Ramos (cell line): ENCODE measurements around the gene ACAN.

Source experiments
- in situ Hi-C: fragments of 300-500 bp; cut with MboI; formaldehyde crosslinking; loops from one replicate; pipeline ENCODE4 v1.14.3; 2022; ENCODE audit warnings: low sequenced_read_pairs; ENCODE audit not compliant: unreplicated experiment

ACAN gene

GRCh38 chr15:88803241-88803919 is at the start of gene ACAN:
TSS of gene ACAN (plus strand) at chr15:88803436. CDS start at chr15:88836207, 32,771 bp downstream.
- in situ Hi-C loops = no loop called here

GRCh38 chr15:88756521-88756920 is 46.7 kb upstream of the ACAN start:
- in situ Hi-C loops = no loop called here

DNA sequence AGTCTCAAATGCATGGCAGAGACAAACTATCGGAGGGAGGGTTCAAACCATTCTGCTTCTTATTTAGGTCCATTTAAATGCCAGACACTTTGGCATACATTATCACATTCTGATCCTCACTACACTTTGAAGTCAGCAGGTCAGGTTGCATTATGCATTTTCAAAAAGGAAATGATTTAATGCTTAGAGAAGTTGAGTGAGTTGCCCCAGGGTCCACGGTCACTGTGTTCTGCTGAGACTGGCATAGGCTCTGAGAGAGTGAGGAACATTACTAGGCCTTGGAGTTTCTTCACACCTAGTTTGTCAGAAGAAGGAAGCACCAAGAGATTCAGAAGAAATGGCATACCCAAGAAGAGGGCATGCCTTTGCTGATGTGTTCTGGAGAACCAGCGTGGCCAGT is 46.3 kb upstream of the ACAN start:
- in situ Hi-C loops = no loop called here

- in situ Hi-C loops = no loop called here
Observed at GRCh38 chr15:88759872-88760271, 43.4 kb upstream of the ACAN start.

DNA sequence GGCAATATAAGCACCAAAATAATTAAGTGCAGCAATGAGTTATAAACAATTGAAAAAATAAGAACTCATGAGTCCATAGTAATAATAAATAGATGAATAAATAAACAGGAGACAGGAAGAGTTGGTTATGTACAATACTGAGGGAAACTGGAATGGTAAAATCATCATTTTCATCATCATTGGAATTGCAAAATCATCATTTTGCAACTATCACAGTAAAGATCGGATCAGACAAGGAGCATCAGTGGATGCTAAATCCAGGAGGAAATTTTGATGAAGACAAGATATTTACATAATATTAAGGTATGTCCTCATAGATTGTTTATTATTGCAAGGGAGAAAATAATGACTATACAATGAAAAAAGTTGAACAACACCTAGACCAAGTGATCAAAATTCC is 38.8 kb upstream of the ACAN start:
- in situ Hi-C loops = no loop called here

- in situ Hi-C loops = no loop called here
Observed at GRCh38 chr15:88765212-88765611, 38.0 kb upstream of the ACAN start.

- in situ Hi-C loops = no loop called here
Observed at GRCh38 chr15:88769161-88769971, 33.9 kb upstream of the ACAN start.

GRCh38 chr15:88775776-88776175 is 27.5 kb upstream of the ACAN start:
- in situ Hi-C loops = no loop called here

DNA sequence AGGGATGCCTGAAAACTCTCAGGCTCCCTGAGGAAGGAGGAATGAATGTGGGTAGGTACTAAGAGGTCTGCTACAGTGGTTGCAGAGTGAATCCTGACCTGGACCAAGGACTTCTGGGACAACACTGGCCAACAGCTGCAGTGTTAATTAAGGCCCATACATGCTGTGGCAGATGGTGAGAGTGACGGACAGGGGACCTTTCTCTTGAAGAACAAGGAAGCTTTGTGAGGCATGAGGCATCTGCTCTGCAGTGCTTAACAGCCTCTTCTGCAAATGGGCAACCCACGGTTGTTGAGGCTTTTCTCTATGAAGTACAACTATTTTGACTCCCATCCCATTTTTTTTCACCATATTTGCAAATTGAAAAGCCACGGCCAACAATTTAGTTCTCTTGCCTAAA is 26.6 kb upstream of the ACAN start:
- in situ Hi-C loops = no loop called here

GRCh38 chr15:88779944-88780343 is 23.3 kb upstream of the ACAN start:
- in situ Hi-C loops = no loop called here

GRCh38 chr15:88782465-88782864 is 20.8 kb upstream of the ACAN start:
- in situ Hi-C loops = no loop called here

DNA sequence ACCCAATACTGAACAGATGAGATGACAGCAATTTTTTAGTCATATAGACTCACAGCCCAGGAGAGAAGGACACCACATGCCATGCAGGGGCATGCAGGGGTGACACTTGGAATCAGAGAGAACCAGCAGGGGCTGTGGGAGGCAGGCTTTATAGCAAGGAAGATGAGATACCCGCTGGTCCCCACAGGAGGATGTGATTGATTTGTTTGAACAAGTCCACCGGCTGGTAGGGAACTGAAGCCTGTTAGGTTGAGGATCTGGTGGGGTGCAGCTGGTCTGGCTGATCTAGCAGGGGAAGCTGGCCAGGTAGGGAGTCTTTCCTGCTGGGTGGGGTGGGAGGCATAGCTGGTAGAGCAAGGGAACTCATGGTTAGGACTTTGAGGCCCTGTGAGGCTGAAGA is 18.0 kb upstream of the ACAN start:
- in situ Hi-C loops = no loop called here

DNA sequence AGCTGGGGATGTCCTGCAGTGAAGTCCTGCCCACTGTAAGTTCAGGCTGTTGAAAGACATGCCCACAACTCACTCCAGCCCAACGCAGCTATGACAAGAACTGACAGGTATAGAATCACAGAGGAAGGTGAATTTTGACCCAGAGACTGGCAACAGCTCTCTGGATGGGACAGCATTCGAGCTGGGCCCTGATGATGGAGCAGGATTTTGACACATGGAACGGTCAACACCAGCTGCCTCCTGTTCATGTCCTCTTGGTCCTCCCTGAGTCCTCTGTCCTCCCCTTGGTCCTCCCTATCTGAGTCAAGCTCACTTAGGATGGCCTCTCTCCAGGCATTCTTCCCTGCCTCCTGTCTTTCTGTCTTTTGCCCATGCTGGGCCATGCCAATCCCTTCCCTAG is 15.2 kb upstream of the ACAN start:
- in situ Hi-C loops = no loop called here

DNA sequence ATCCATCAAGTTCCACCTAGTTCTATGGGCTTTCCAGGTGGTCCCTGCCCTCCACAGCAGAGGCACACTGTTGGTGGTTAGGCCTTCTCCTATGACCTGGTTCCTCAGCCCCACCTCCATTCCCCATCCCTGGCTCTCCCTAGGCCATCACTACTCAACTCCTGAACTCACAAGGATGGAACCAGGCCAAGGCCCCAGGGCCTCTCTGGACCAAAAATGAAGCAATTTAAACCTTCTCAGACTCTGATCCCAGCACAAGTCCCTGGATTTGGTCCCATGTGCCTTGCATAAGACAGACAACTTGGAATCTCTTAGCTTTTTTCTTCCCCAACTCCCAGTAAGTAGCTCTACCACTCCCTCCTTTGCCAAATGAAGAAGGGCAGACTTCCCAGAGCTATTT is 14.4 kb upstream of the ACAN start:
- in situ Hi-C loops = no loop called here

GRCh38 chr15:88790486-88790885 is 12.8 kb upstream of the ACAN start:
- in situ Hi-C loops = no loop called here

GRCh38 chr15:88791637-88792036 is 11.6 kb upstream of the ACAN start:
- in situ Hi-C loops = no loop called here

DNA sequence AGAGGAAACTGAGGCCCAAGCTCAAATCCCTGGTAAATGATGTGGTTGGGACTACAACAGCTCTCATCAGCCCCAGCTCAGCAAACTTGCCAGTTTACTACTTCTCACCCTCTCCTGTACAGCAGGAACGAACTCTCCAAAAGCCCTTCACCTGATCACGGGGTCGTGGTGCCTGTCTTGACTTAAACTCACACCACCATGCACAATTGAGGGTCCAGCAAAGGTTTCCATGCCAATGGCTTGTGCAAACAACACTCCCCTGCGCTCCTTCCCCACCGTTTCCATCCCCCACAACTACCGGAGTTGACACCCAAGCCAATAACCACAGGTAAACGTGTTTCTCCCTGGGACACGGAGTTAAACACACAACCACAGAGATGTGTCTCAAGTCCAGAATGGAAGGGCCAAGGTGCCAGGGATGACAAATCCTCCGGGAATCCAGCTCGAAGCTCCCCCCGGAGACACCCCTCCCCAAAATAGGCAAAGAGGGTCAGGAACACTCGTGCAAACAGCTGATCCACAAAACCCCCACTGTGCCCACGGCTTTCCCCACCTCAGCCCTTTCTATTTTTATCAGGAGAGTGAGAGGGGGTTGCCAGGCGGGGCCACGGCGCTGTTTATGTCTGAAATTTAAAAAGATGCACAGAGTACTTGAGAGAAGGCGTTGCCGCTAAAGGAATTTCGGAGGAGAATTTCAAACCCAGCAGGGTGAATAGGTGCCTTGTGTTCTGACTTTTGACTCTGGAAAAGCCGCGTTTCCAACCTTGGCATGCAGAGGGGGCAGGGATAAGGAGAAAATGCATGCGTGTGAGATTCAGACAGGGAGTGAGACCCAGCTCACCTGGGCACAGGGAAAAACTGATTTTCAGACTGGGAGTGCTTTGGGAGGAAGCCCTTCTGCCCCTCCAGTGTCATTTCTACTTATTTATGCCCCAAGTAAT is 10.6 kb upstream of the ACAN start:
- in situ Hi-C loops = no loop called here

DNA sequence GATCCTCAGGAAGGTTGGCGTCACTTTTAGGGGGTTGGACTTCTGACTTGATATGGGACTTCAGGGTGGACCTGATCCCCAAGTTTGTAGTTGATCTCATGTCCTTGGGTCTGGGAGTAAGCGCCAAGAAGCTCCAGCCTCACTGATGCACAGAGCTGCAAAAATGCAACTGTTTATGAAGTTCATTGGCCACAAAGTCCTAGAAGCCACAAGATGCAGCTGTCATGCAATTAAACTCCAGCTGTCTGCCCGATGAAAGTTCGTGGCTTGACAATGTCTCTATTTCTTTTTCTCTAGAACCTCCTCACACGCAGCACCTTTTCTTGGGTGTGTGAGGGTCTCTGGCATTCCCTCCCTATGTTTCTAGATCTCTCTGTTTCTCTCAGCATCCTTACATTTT is 9.2 kb upstream of the ACAN start:
- in situ Hi-C loops = no loop called here

- in situ Hi-C loops = no loop called here
Observed at GRCh38 chr15:88797663-88798339, 5.4 kb upstream of the ACAN start.

DNA sequence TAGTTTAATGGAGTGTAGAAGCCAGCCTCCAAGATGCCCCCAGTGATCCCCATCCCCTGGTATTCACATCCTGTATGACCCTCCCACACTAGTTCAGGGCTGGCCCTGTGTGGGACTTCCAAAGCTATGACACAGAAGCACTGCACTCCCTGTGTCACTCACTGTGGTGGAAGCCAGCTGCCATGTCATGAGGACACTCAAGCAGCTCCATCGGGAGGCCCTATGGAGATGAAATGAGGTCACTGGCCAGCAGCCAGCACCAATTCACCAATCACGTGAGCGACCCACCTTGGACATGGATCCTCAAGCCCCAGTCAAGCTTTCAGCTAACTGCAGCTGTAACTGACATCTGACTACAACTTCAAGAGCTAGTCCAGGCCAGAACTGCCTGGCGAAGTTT is 3.9 kb upstream of the ACAN start:
- in situ Hi-C loops = no loop called here
